Astrocyte (in vitro differentiated cells and primary cell): Measurements from ENCODE around the gene RHBDL3. TPM values are rescaled to one million over a fixed set of nuclear protein-coding genes. Genes with fewer than 3 reads are reported as not detected.

Experiments used
- DNase-seq: peaks from one replicate; pipeline ENCODE4 v3.0.0-alpha.2; 2010; ENCODE audit warnings: low read depth
- FAIRE-seq: peaks from 2 replicates; lab custom pipeline; 2011; peaks lifted over from hg19 to GRCh38; lab: Jason Lieb, UNC
- H2AFZ ChIP-seq: 2 replicates; pipeline ENCODE4 v1.6.0; 2012; ENCODE audit warnings: low read depth, low read length, inconsistent platforms
- H3K27ac ChIP-seq: 2 replicates; pipeline ENCODE4 v1.5.1; 2011; ENCODE audit warnings: low read depth, low read length, inconsistent platforms
- H3K27me3 ChIP-seq: 2 replicates; pipeline ENCODE4 v1.6.0; 2011; ENCODE audit warnings: low read length, inconsistent platforms; ENCODE audit not compliant: insufficient read depth
- H3K36me3 ChIP-seq: 2 replicates; pipeline ENCODE4 v1.5.1; 2011; ENCODE audit warnings: low read length, inconsistent platforms; ENCODE audit not compliant: insufficient read depth
- H3K4me1 ChIP-seq: 2 replicates; pipeline ENCODE4 v1.5.1; 2011; ENCODE audit warnings: low read length, inconsistent platforms; ENCODE audit not compliant: insufficient read depth
- H3K4me2 ChIP-seq: 2 replicates; pipeline ENCODE4 v1.6.0; 2012; ENCODE audit warnings: low read length, inconsistent platforms
- H3K4me3 ChIP-seq: 2 replicates; pipeline ENCODE4 v1.5.1; 2011; ENCODE audit warnings: low read depth, mild to moderate bottlenecking, low read length, inconsistent platforms; ENCODE audit not compliant: insufficient read depth
- H3K79me2 ChIP-seq: 2 replicates; pipeline ENCODE4 v1.6.0; 2012; ENCODE audit warnings: mild to moderate bottlenecking, low read length, inconsistent platforms; ENCODE audit not compliant: insufficient read depth
- H3K9ac ChIP-seq: 2 replicates; pipeline ENCODE4 v1.6.0; 2012; ENCODE audit warnings: mild to moderate bottlenecking, low read length, inconsistent platforms
- H3K9me3 ChIP-seq: 2 replicates; pipeline ENCODE4 v1.5.1; 2012; ENCODE audit warnings: low read depth, mild to moderate bottlenecking, low read length, inconsistent platforms; ENCODE audit not compliant: insufficient read depth
- H4K20me1 ChIP-seq: 2 replicates; pipeline ENCODE4 v1.6.0; 2012; ENCODE audit warnings: low read length, inconsistent platforms; ENCODE audit not compliant: insufficient read depth
- H3K27ac Mint-ChIP-seq: one replicate; pipeline ENCODE4 v1.8.0; 2021; ENCODE audit warnings: mild to moderate bottlenecking, mixed read lengths; ENCODE audit not compliant: unreplicated experiment
- H3K27me3 Mint-ChIP-seq: one replicate; pipeline ENCODE4 v1.8.0; 2021; ENCODE audit warnings: low read depth, mixed read lengths; ENCODE audit not compliant: unreplicated experiment
- H3K36me3 Mint-ChIP-seq: one replicate; pipeline ENCODE4 v1.8.0; 2021; ENCODE audit warnings: low read depth, mixed read lengths; ENCODE audit not compliant: unreplicated experiment
- H3K4me1 Mint-ChIP-seq: one replicate; pipeline ENCODE4 v1.8.0; 2021; ENCODE audit warnings: low read depth, mixed read lengths; ENCODE audit not compliant: unreplicated experiment
- H3K4me3 Mint-ChIP-seq: one replicate; pipeline ENCODE4 v1.8.0; 2021; ENCODE audit warnings: mild to moderate bottlenecking, moderate library complexity, mixed read lengths; ENCODE audit not compliant: unreplicated experiment
- H3K9me3 Mint-ChIP-seq: one replicate; pipeline ENCODE4 v1.8.0; 2021; ENCODE audit warnings: mild to moderate bottlenecking, mixed read lengths; ENCODE audit not compliant: unreplicated experiment
- CTCF ChIP-seq: IDR thresholded peaks from 2 replicates; pipeline ENCODE4 v1.5.1; 2011; ENCODE audit warnings: low read depth, mild to moderate bottlenecking, inconsistent platforms, low read length, moderate library complexity; ENCODE audit not compliant: insufficient read depth
- EZH2 ChIP-seq: IDR thresholded peaks from 2 replicates; pipeline ENCODE4 v1.6.1; 2012; ENCODE audit warnings: mild to moderate bottlenecking, low read length, inconsistent platforms; ENCODE audit not compliant: insufficient read depth
- total RNA-seq: library from RNA; stranded (reverse); gene quantifications from 2 replicates; pipeline ENCODE4 v1.2.1, GENCODE V29; 2021

Gene RHBDL3
- total RNA-seq, 1 donor from 2014 or later, result 1.4 TPM

GRCh38 chr17:32268734-32269288 is 3.2 kb downstream of the RHBDL3 start:
- no peak overlapping the region for H3K27ac Mint-ChIP-seq
- no peak overlapping the region for H3K4me2 ChIP-seq
- no peak overlapping the region for H2AFZ ChIP-seq
- H3K79me2 ChIP-seq, result no peaks in the 10 kb centered on the region
- FAIRE-seq (no peak), DNase-seq (no peak)
- H3K36me3 ChIP-seq, result no peaks in the 10 kb centered on the region
- TF ChIP-seq EZH2 (peak; percentile 9), CTCF (no peak)
- no peak overlapping the region for H3K27ac ChIP-seq
- no peaks in the 10 kb centered on the region for H3K9me3 ChIP-seq
- H3K4me1 Mint-ChIP-seq, result peaks cover 20% of the 10 kb centered on the region
- H3K9me3 Mint-ChIP-seq, result no peaks in the 10 kb centered on the region
- H3K4me3 Mint-ChIP-seq, result no peak overlapping the region
- H3K9ac ChIP-seq, result no peak overlapping the region
- peaks cover 16% of the 10 kb centered on the region for H3K4me1 ChIP-seq
- peaks cover 20% of the 10 kb centered on the region for H4K20me1 ChIP-seq
- no peak overlapping the region for H3K4me3 ChIP-seq
- H3K36me3 Mint-ChIP-seq, result no peaks in the 10 kb centered on the region
- H3K27me3 Mint-ChIP-seq, result peaks cover 44% of the 10 kb centered on the region
- peaks cover 58% of the 10 kb centered on the region for H3K27me3 ChIP-seq

- Histone ChIP-seq H3K4me1 (peaks cover 16% of the 10 kb centered on the region), H3K4me3 (no peak overlapping the region), H3K9me3 (no peaks in the 10 kb centered on the region), H3K79me2 (no peaks in the 10 kb centered on the region), H2AFZ (no peak overlapping the region), H3K27ac (no peak overlapping the region), H3K9ac (no peak overlapping the region), H4K20me1 (peaks cover 18% of the 10 kb centered on the region), H3K27me3 (peaks cover 55% of the 10 kb centered on the region), H3K36me3 (no peaks in the 10 kb centered on the region), H3K4me2 (no peak overlapping the region)
- FAIRE-seq (no peak), DNase-seq (no peak)
- no peaks in the 10 kb centered on the region for H3K36me3 Mint-ChIP-seq
- H3K4me3 Mint-ChIP-seq, result no peak overlapping the region
- TF ChIP-seq EZH2, result no peak
- TF ChIP-seq CTCF, result no peak
- H3K27me3 Mint-ChIP-seq, result peaks cover 39% of the 10 kb centered on the region
- H3K9me3 Mint-ChIP-seq, result no peaks in the 10 kb centered on the region
- H3K27ac Mint-ChIP-seq, result no peak overlapping the region
- peaks cover 25% of the 10 kb centered on the region for H3K4me1 Mint-ChIP-seq
Measured at GRCh38 chr17:32269377-32269776, 3.7 kb downstream of the RHBDL3 start.

- Mint-ChIP-seq H3K9me3 (no peaks in the 10 kb centered on the region), H3K27me3 (peaks cover 30% of the 10 kb centered on the region), H3K4me3 (no peak overlapping the region), H3K4me1 (peaks cover 32% of the 10 kb centered on the region), H3K27ac (no peak overlapping the region), H3K36me3 (no peaks in the 10 kb centered on the region)
- no peak overlapping the region for H3K27ac ChIP-seq
- DNase-seq, result no peak
- no peak overlapping the region for H3K4me2 ChIP-seq
- H2AFZ ChIP-seq, result no peak overlapping the region
- no peak overlapping the region for H3K4me3 ChIP-seq
- H3K27me3 ChIP-seq, result peaks cover 41% of the 10 kb centered on the region
- H3K36me3 ChIP-seq, result no peaks in the 10 kb centered on the region
- FAIRE-seq, result no peak
- H3K4me1 ChIP-seq, result peaks cover 25% of the 10 kb centered on the region
- TF ChIP-seq EZH2, result no peak
- no peaks in the 10 kb centered on the region for H3K79me2 ChIP-seq
- peaks cover 9% of the 10 kb centered on the region for H4K20me1 ChIP-seq
- H3K9ac ChIP-seq, result no peak overlapping the region
- H3K9me3 ChIP-seq, result no peaks in the 10 kb centered on the region
Measured at GRCh38 chr17:32271844-32272243, 6.2 kb downstream of the RHBDL3 start.
